Activated naive CD8-positive, alpha-beta T cell (primary cell): ENCODE results near the gene LSM5.
"Not testable (repeated sequence)": the region's sequence is repeated elsewhere in the genome, so short reads cannot be mapped to it uniquely, and the experiment has no call there.

Experiments used
- H3K27ac Mint-ChIP-seq: one replicate; pipeline ENCODE4 v1.8.0; 2021; ENCODE audit warnings: mixed read lengths
- H3K27me3 Mint-ChIP-seq: one replicate; pipeline ENCODE4 v1.8.0; 2021; ENCODE audit warnings: mixed read lengths
- H3K36me3 Mint-ChIP-seq: one replicate; pipeline ENCODE4 v1.8.0; 2021; ENCODE audit warnings: mixed read lengths
- H3K4me1 Mint-ChIP-seq: one replicate; pipeline ENCODE4 v1.8.0; 2021; ENCODE audit warnings: low read depth, mixed read lengths
- H3K4me3 Mint-ChIP-seq: one replicate; pipeline ENCODE4 v1.8.0; 2021; ENCODE audit warnings: mild to moderate bottlenecking, mixed read lengths
- H3K9me3 Mint-ChIP-seq: one replicate; pipeline ENCODE4 v1.8.0; 2021; ENCODE audit warnings: low read depth, mixed read lengths

Gene LSM5

DNA sequence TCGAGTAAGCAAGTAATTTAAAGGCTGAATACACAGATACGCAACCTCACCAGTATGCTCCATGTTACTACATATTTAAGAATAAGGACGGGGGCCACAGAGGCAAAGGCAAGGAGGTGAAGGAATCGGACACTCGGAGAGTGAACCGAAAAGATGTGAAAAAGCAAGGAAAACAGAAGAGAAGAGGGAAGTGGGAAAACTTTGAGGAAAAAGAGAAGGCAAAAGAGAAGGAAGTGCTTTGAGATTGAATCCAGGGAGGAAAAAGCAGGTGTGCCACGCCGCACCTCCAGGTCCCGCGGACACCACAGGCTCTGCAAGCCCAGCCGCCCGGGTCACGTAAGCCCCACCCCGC lies 4.7 kb upstream of the LSM5 start:
- no peaks in the 10 kb centered on the region for H3K27me3 Mint-ChIP-seq
- H3K4me1 Mint-ChIP-seq = peaks cover 44% of the 10 kb centered on the region
- peak overlapping the region; percentile 86 for H3K27ac Mint-ChIP-seq
- peak overlapping the region; percentile 96 for H3K4me3 Mint-ChIP-seq
- no peaks in the 10 kb centered on the region for H3K9me3 Mint-ChIP-seq
- H3K36me3 Mint-ChIP-seq = no peaks in the 10 kb centered on the region

- Mint-ChIP-seq H3K9me3 (no peaks in the 10 kb centered on the region), H3K27ac (peak overlapping the region; percentile 94), H3K27me3 (no peaks in the 10 kb centered on the region), H3K4me3 (peak overlapping the region; percentile 92), H3K4me1 (peaks cover 30% of the 10 kb centered on the region), H3K36me3 (no peaks in the 10 kb centered on the region)
Observed at GRCh38 chr7:32489788-32490126, 423 bp downstream of the LSM5 start.

DNA sequence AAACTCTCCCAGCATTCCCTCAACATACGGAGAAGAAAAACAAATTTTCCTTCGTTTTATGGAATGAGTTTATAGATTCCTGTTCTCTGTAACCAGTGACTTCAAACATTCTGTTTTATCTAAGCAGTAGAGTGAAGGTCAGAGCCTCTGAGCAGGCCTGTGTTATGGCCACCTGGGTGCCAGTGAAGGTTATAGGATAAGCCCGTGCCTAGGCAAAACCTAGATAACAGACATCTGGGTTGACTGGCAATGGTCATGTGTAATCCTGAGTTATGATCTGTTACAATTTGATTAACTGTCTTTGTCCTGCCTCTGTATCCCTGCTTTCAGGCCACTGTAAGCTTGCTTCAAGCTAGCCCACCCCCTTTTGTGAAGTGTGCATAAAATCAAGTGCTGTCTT lies 8.3 kb downstream of the LSM5 start:
- Mint-ChIP-seq H3K27ac (no peak overlapping the region), H3K36me3 (no peaks in the 10 kb centered on the region), H3K4me1 (peaks cover 5% of the 10 kb centered on the region), H3K27me3 (no peaks in the 10 kb centered on the region), H3K4me3 (no peak overlapping the region), H3K9me3 (no peaks in the 10 kb centered on the region)

DNA sequence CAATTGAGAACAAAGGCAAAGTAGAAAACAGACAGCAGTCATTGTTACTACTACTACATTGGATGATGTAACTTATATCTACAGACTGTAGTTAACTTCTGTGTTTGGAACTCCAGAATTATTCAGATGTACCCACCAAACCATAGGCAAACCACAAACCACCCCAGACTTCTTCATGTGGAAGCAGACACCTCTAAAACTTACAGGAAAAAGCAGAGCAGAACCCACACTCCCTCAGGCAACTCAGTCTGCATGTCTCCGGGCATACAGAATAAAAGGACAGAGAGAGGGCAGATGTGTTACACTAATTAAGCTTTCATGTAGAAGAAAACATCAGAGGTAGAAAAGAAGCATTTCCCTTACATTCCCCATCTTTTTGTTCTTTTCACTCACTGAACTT lies 9.0 kb downstream of the LSM5 start:
- Mint-ChIP-seq H3K9me3 (no peaks in the 10 kb centered on the region), H3K36me3 (no peaks in the 10 kb centered on the region), H3K27ac (no peak overlapping the region), H3K4me1 (peaks cover 5% of the 10 kb centered on the region), H3K4me3 (no peak overlapping the region), H3K27me3 (no peaks in the 10 kb centered on the region)

GRCh38 chr7:32479574-32480200 lies 10.5 kb downstream of the LSM5 start:
- no peak overlapping the region for H3K27ac Mint-ChIP-seq
- H3K36me3 Mint-ChIP-seq = no peaks in the 10 kb centered on the region
- no peaks in the 10 kb centered on the region for H3K27me3 Mint-ChIP-seq
- H3K4me3 Mint-ChIP-seq = no peak overlapping the region
- H3K9me3 Mint-ChIP-seq = no peaks in the 10 kb centered on the region
- peaks cover 5% of the 10 kb centered on the region for H3K4me1 Mint-ChIP-seq

- Mint-ChIP-seq H3K27ac (no peak overlapping the region), H3K36me3 (no peaks in the 10 kb centered on the region), H3K4me3 (no peak overlapping the region), H3K4me1 (peaks cover 5% of the 10 kb centered on the region), H3K27me3 (no peaks in the 10 kb centered on the region), H3K9me3 (no peaks in the 10 kb centered on the region)
Observed at GRCh38 chr7:32477649-32477980, 12.6 kb downstream of the LSM5 start.

GRCh38 chr7:32476816-32477648 lies 13.1 kb downstream of the LSM5 start:
- Mint-ChIP-seq H3K27me3 (no peaks in the 10 kb centered on the region), H3K36me3 (no peaks in the 10 kb centered on the region), H3K9me3 (no peaks in the 10 kb centered on the region), H3K4me3 (no peak overlapping the region), H3K27ac (no peak overlapping the region), H3K4me1 (peaks cover 5% of the 10 kb centered on the region)

- Mint-ChIP-seq H3K27ac (no peak overlapping the region), H3K9me3 (no peaks in the 10 kb centered on the region), H3K4me1 (no peaks in the 10 kb centered on the region), H3K27me3 (peaks cover 2% of the 10 kb centered on the region), H3K4me3 (no peak overlapping the region), H3K36me3 (no peaks in the 10 kb centered on the region)
Observed at GRCh38 chr7:32474008-32474407, 16.2 kb downstream of the LSM5 start.

DNA sequence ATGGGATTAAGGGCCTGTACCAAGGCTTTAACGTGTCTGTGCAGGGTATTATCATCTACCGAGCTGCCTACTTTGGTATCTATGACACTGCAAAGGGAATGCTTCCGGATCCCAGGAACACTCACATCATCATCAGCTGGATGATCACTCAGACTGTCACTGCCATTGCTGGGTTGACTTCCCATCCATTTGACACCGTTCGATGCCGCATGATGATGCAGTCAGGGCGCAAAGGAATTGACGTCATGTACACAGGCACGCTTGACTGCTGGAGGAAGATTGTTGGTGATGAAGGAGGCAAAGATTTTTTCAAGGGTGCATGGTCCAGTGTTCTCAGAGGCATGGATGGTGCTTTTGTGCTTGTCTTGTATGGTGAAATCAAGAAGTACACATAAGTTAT lies 18.2 kb downstream of the LSM5 start:
- Mint-ChIP-seq H3K4me3 (no peak overlapping the region), H3K27me3 (peaks cover 2% of the 10 kb centered on the region), H3K27ac (no peak overlapping the region)

DNA sequence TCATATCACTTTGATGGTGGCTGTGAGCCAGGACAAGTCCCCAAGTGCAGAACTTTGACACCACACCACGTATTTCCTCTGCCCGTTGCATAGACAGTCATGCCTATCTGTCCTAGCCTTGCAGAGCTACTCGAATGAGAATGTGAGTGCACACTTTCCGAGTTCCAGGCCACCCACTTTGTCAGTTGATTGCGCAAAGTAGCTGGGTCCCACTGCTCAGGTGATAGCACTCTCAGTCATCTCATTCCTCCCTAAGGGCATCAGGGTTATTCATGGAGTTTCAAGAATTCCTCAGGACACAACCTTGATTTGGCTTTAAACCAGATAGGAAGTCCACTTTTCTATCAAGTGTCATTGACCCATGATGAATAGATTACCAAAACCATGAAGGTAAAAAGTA lies 19.3 kb downstream of the LSM5 start:
- Mint-ChIP-seq H3K4me1 (no peaks in the 10 kb centered on the region), H3K4me3 (no peak overlapping the region), H3K36me3 (no peaks in the 10 kb centered on the region), H3K27me3 (peaks cover 2% of the 10 kb centered on the region), H3K9me3 (no peaks in the 10 kb centered on the region), H3K27ac (no peak overlapping the region)

More for the DNA sequence above, 18.2 kb downstream of the LSM5 start:
- no peaks in the 10 kb centered on the region for H3K4me1 Mint-ChIP-seq
- no peaks in the 10 kb centered on the region for H3K36me3 Mint-ChIP-seq
- no peaks in the 10 kb centered on the region for H3K9me3 Mint-ChIP-seq

GRCh38 chr7:32470004-32470403 lies 20.2 kb downstream of the LSM5 start:
- not testable (repeated sequence) for H3K27me3 Mint-ChIP-seq, H3K27ac Mint-ChIP-seq, H3K4me3 Mint-ChIP-seq, H3K4me1 Mint-ChIP-seq, H3K36me3 Mint-ChIP-seq, H3K9me3 Mint-ChIP-seq

DNA sequence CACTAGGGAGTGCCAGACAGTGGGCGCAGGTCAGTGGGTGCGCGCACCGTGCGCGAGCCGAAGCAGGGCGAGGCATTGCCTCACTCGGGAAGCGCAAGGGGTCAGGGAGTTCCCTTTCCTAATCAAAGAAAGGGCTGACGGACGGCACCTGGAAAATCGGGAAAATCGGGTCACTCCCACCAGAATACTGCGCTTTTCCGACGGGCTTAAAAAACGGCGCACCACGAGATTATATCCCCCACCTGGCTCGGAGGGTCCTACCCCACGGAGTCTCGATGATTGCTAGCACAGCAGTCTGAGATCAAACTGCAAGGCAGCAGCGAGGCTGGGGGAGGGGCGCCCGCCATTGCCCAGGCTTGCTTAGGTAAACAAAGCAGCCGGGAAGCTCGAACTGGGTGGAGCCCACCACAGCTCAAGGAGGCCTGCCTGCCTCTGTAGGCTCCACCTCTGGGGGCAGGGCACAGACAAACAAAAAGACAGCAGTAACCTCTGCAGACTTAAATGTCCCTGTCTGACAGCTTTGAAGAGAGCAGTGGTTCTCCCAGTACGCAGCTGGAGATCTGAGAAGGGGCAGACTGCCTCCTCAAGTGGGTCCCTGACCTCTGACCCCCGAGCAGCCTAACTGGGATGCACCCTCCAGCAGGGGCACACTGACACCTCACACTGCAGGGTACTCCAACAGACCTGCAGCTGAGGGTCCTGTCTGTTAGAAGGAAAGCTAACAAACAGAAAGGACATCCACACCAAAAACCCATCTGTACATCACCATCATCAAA lies 25.4 kb downstream of the LSM5 start:
- not testable (repeated sequence) for H3K27ac Mint-ChIP-seq, H3K4me3 Mint-ChIP-seq, H3K9me3 Mint-ChIP-seq, H3K27me3 Mint-ChIP-seq, H3K36me3 Mint-ChIP-seq, H3K4me1 Mint-ChIP-seq

GRCh38 chr7:32462977-32463376 lies 27.2 kb downstream of the LSM5 start:
- H3K27ac Mint-ChIP-seq = no peak overlapping the region
- no peaks in the 10 kb centered on the region for H3K36me3 Mint-ChIP-seq
- H3K9me3 Mint-ChIP-seq = no peaks in the 10 kb centered on the region
- no peak overlapping the region for H3K4me3 Mint-ChIP-seq
- no peaks in the 10 kb centered on the region for H3K4me1 Mint-ChIP-seq
- H3K27me3 Mint-ChIP-seq = no peaks in the 10 kb centered on the region

DNA sequence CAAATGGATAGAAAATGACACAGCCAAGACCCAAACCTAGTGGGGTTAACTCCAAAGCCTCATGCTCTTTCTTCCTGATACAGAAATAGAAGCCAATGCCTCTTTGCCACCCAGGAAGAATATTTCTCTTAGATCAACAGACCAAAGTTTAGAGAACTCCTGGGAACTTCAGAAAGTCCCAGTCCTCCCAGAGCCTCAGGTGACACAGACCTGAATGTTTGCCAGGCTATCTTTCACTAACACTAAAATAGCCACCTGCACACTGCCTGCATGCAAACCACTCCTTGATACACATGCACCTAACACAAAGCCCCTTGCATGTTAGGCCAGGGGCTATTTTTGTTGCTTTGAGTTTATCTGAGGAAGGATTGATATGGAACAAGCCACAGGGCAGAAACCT lies 27.7 kb downstream of the LSM5 start:
- Mint-ChIP-seq H3K4me3 (no peak overlapping the region), H3K9me3 (no peaks in the 10 kb centered on the region), H3K36me3 (no peaks in the 10 kb centered on the region), H3K27ac (no peak overlapping the region), H3K4me1 (no peaks in the 10 kb centered on the region), H3K27me3 (no peaks in the 10 kb centered on the region)

DNA sequence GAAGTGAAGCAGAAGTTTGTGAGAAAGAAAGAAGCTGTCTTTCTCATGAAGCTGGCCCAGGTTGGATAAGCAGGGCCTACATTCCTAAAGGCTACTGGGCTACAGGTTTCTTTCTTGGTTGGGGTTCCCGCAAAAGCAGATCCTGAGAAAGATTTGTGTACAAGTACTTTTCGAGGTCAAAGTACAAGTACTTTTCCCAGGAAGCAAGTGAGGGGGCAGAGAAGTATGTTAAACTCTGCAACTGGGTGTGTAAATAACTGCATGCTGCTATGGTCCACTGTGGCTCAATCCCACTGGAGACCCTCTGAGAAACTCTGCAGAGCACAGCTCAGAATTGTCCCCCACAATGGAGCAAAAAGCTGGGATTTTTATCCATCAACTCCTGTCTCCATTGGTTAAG lies 28.7 kb downstream of the LSM5 start:
- no peak overlapping the region for H3K27ac Mint-ChIP-seq
- H3K4me3 Mint-ChIP-seq = no peak overlapping the region
- no peaks in the 10 kb centered on the region for H3K27me3 Mint-ChIP-seq
- H3K9me3 Mint-ChIP-seq = no peaks in the 10 kb centered on the region
- no peaks in the 10 kb centered on the region for H3K36me3 Mint-ChIP-seq
- no peaks in the 10 kb centered on the region for H3K4me1 Mint-ChIP-seq
